BJ (cell line): Measurements from ENCODE around the gene PPP1R3C. TPM values are rescaled to one million over a fixed set of nuclear protein-coding genes. Genes with fewer than 3 reads are reported as not detected.

Experiments
- CTCF ChIA-PET: fragments of 350-600 bp; formaldehyde crosslinking; extraction: SDS; loops from one replicate; lab custom pipeline; 2021; ENCODE audit warnings: antibody characterized with exemption, inconsistent platforms; lab: Yijun Ruan, JAX
- POLR2A ChIA-PET: fragments of 300-600 bp; sonication (Branson Sonifier 250); formaldehyde crosslinking; extraction: SDS; loops from one replicate; lab custom pipeline; 2021; ENCODE audit warnings: antibody characterized with exemption; lab: Charles Lee
- DNase-seq: peaks from one replicate; pipeline ENCODE4 v3.0.0-alpha.2; 2011; ENCODE audit warnings: low read depth
- H3K27me3 ChIP-seq: 2 replicates; pipeline ENCODE4 v1.6.0; 2011; ENCODE audit warnings: low read length; ENCODE audit not compliant: control insufficient read depth, insufficient read depth
- H3K36me3 ChIP-seq: 2 replicates; pipeline ENCODE4 v1.5.1; 2011; ENCODE audit warnings: low read length; ENCODE audit not compliant: control insufficient read depth, insufficient read depth
- H3K4me3 ChIP-seq: 2 replicates; pipeline ENCODE4 v1.5.1; 2011; ENCODE audit warnings: low read depth, mild to moderate bottlenecking, control low read depth, low read length
- polyA plus RNA-seq: library from polyadenylated mRNA; depleted of rRNA; stranded (reverse); fragments of >200 nt; gene quantifications from 2 replicates; pipeline ENCODE4 v1.2.3, GENCODE V29; 2011
- TF ChIP-seq, protein P1 (sequence below): IDR thresholded peaks from 2 replicates; pipeline ENCODE4 v1.5.1; 2011; ENCODE audit warnings: low read depth, mild to moderate bottlenecking, control low read depth, inconsistent platforms, low read length, moderate library complexity; ENCODE audit not compliant: insufficient read depth

PPP1R3C gene
- polyA plus RNA-seq, 1 experiment, result 33.4 TPM

DNA sequence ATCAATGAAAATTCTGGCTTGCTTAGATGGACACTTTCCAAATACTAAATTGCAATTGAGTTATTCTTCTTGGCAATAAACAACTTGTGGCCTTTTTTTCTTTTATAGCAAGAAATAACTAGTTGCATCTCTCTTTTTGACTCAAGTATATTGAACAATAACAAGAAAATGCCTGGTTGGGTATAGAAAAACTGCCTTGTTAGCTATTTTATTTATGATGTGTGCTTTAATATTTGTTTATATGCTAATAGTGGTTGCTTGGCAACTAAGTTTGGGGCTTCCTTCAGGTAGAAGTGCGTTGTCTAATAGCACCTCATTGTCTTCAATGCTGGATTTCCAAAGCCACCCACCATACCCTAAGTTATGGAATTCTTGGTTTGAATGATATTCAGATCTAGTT lies 30.1 kb upstream of the PPP1R3C start:
- H3K27me3 ChIP-seq, result no peaks in the 10 kb centered on the region
- ChIA-PET CTCF (interaction anchor here (0.6 to 1.8 kb wide), 2 partner anchors 27 to 31 kb away, joined by 3 to 5 read pairs; no protein-coding TSS in a partner anchor), POLR2A (no interaction called here)
- H3K36me3 ChIP-seq, result no peaks in the 10 kb centered on the region
- DNase-seq, result no peak
- TF ChIP-seq, protein P1, sequence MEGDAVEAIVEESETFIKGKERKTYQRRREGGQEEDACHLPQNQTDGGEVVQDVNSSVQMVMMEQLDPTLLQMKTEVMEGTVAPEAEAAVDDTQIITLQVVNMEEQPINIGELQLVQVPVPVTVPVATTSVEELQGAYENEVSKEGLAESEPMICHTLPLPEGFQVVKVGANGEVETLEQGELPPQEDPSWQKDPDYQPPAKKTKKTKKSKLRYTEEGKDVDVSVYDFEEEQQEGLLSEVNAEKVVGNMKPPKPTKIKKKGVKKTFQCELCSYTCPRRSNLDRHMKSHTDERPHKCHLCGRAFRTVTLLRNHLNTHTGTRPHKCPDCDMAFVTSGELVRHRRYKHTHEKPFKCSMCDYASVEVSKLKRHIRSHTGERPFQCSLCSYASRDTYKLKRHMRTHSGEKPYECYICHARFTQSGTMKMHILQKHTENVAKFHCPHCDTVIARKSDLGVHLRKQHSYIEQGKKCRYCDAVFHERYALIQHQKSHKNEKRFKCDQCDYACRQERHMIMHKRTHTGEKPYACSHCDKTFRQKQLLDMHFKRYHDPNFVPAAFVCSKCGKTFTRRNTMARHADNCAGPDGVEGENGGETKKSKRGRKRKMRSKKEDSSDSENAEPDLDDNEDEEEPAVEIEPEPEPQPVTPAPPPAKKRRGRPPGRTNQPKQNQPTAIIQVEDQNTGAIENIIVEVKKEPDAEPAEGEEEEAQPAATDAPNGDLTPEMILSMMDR, result no peak
- H3K4me3 ChIP-seq, result no peak overlapping the region

DNA sequence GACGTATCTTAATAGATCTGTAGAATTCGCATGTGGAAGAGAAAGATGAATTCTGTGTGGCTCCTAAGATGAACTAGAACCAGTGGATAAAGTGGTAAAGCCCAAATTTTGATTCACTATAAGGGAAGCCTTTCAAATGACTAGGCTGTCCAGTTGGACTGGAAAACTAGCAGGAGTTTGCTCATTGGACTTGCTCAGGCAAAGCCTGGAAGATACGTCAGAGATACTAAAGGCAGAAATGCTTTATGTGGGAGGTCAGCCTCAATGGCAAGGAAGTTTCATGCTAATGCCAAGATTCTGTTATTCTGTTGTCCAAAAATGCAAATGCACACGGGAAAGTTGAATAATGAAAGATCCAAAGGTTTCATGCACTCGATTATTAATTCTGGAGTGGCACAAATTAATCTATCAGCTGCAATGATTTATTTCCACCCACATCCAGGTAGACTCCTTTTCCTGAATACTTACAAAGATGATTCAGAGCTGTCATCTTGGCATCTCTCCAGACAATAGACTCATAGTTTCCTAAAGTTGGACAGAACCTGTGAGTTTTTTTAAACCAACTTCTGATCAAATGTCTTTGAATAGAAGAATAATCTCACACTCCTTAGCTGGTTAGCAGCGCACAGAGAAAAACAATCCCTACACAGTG lies 20.5 kb upstream of the PPP1R3C start:
- POLR2A ChIA-PET, result interaction anchor here (0.6 kb wide), 1 partner anchor 9 kb away, joined by 6 read pairs; no protein-coding TSS in a partner anchor
- CTCF ChIA-PET, result interaction anchor here (0.6 to 1.5 kb wide), 5 partner anchors 18 to 27 kb away, joined by 3 to 5 read pairs (median 3); no protein-coding TSS in a partner anchor

DNA sequence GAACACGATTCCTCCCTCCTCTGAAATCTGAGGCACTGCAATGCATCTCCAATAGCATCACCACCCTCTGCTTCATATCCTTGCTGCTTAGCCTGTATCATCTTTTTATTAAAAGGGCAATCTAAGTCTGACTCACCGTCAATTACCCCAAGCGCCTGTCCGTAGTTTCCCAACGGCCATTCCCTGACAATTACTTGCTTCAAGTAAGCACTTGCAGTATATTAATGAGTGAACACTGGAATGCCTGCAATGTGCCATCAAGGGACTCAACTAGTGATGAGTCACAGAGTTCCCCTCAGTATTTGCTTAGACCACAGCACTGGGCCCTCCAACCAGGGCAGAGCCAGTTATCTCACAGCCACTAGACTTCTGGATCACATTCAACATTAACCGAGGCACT lies 19.5 kb upstream of the PPP1R3C start:
- TF ChIP-seq, protein P1, result no peak
- ChIA-PET CTCF (interaction anchor here (0.7 to 2.4 kb wide), 7 partner anchors 9 to 353 kb away, joined by 3 to 15 read pairs (median 3); partner anchors contain the start of gene PPP1R3C), POLR2A (interaction anchor here (0.6 to 1.0 kb wide), 2 partner anchors 20 to 1098 kb away, joined by 5 to 11 read pairs; partner anchors contain the start of gene PPP1R3C)
- H3K27me3 ChIP-seq, result no peaks in the 10 kb centered on the region
- no peak overlapping the region for H3K4me3 ChIP-seq
- H3K36me3 ChIP-seq, result no peaks in the 10 kb centered on the region
- DNase-seq, result peak; percentile 97

More for the DNA sequence above, 20.5 kb upstream of the PPP1R3C start:
- no peaks in the 10 kb centered on the region for H3K36me3 ChIP-seq
- no peak for DNase-seq
- TF ChIP-seq, protein P1, result no peak
- no peak overlapping the region for H3K4me3 ChIP-seq
- no peaks in the 10 kb centered on the region for H3K27me3 ChIP-seq

DNA sequence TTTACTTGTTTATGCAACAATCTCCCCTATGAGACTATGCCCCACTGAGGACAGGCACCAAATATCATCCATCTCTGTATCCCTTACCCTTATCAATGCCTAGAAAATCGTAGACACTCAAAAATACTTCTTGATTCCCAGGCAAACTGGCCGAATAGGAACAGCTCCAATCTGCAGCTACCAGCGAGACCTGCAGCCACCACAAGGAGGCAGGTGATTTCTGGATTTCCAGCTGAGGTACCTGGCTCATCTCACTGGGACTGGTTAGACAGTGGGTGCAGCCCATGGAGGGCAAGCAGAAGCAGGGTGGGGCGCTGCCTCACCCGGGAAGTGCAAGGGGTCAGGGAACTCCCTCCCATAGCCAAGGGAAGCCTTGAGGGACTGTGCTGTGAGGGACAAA lies 10.8 kb upstream of the PPP1R3C start:
- POLR2A ChIA-PET, result no interaction called here
- Histone ChIP-seq H3K36me3 (no peaks in the 10 kb centered on the region), H3K4me3 (no peak overlapping the region), H3K27me3 (no peaks in the 10 kb centered on the region)
- DNase-seq, result no peak
- TF ChIP-seq, protein P1, result peak; percentile 29; the same call in 1 of the 2 replicates
- CTCF ChIA-PET, result interaction anchor here (0.6 to 3.0 kb wide), 13 partner anchors 8 to 578 kb away, joined by 3 to 19 read pairs (median 4); partner anchors contain the start of gene PPP1R3C
